ENCODE results near the gene IGSF21. TPM values are rescaled to one million over a fixed set of nuclear protein-coding genes. Genes with fewer than 3 reads are reported as not detected.

The IGSF21 gene
- total and polyA plus RNA-seq, 10 of the 15 experiments (the other 5 are each of a cell fraction or from before 2014, with no cell fraction given), result 0.03 to 0.49 TPM; not detected in 8

DNA sequence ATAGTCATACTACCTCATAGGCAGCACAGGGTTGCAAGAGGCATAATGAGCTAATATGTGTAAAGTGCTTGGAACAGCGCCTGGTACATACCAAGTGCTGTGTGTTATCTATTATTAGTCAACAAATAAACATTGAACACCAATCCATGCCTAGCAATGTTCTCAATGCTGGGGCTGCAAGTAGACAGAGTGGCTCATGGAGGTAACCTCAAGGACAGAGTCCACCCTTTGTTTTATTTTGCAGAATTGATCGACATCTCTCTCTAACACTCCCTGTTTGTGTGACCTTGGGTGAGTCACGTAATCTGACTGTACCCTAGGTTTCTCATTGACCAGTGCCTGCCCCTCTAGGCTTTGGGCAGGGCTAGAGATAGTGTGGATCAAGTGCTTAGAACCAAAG is 209.2 kb downstream of the IGSF21 start:
- no peaks in the 10 kb centered on the region for H4K20me1 ChIP-seq (ENCODE audit: control insufficient read depth, insufficient read depth)
- ATAC-seq (no peak), DNase-seq (ENCODE audit: low read depth, low spot score) (no peak), FAIRE-seq (no peak)
- H3K27me3 ChIP-seq (replicated peaks in 1 of 2; ENCODE audit: control insufficient read depth in 2 of 2, insufficient read depth in 2 of 2, low read length in 1 of 2), result no peaks in the 10 kb centered on the region; a peak in 1 of 4 replicates
- no peak overlapping the region for H3K4me3 ChIP-seq
- no peaks in the 10 kb centered on the region for H3K79me2 ChIP-seq (ENCODE audit: control insufficient read depth, insufficient read depth, low read length)
- intact Hi-C loops (cut with micrococcal nuclease; ENCODE audit: unreplicated experiment), result no loop called here
- in situ Hi-C loops (cut with MboI), result no loop called here
- H3K36me3 ChIP-seq (ENCODE audit: control insufficient read depth in 2 of 2, insufficient read depth in 2 of 2, low read length in 1 of 2), result no peaks in the 10 kb centered on the region
- no peak overlapping the region for H2AFZ ChIP-seq (ENCODE audit: control insufficient read depth, low read depth, low read length)
- no peak overlapping the region for H3K4me2 ChIP-seq (ENCODE audit: control insufficient read depth, insufficient read depth)
- TF ChIP-seq SMARCA5 (IDR thresholded peaks at IDR 0.05) (no peak), CHD4 (IDR thresholded peaks at IDR 0.05) (no peak), SP1 (IDR thresholded peaks at IDR 0.05; ENCODE audit: low read depth, low read length) (no peak), YY1 (IDR thresholded peaks at IDR 0.05; ENCODE audit: low read depth, low read length) (no peak), KAT2A (conservative IDR thresholded peaks at IDR 0.05; ENCODE audit: control insufficient read depth, low read depth, low read length) (no peak), POLR2AphosphoS5 (IDR thresholded peaks at IDR 0.05; ENCODE audit: low read length) (no peak), RBBP5 (conservative IDR thresholded peaks at IDR 0.05) (no peak), HDGF (IDR thresholded peaks at IDR 0.05) (no peak), TCF3 (IDR thresholded peaks at IDR 0.05; ENCODE audit: borderline replicate concordance, insufficient read depth, low read depth, low read length) (no peak), NR2C1 (IDR thresholded peaks at IDR 0.05) (no peak), NRF1 (conservative IDR thresholded peaks at IDR 0.05; ENCODE audit: low read depth, low read length) (no peak), NR2F1 (conservative IDR thresholded peaks at IDR 0.05) (no peak)
- TF ChIP-seq, protein P1, sequence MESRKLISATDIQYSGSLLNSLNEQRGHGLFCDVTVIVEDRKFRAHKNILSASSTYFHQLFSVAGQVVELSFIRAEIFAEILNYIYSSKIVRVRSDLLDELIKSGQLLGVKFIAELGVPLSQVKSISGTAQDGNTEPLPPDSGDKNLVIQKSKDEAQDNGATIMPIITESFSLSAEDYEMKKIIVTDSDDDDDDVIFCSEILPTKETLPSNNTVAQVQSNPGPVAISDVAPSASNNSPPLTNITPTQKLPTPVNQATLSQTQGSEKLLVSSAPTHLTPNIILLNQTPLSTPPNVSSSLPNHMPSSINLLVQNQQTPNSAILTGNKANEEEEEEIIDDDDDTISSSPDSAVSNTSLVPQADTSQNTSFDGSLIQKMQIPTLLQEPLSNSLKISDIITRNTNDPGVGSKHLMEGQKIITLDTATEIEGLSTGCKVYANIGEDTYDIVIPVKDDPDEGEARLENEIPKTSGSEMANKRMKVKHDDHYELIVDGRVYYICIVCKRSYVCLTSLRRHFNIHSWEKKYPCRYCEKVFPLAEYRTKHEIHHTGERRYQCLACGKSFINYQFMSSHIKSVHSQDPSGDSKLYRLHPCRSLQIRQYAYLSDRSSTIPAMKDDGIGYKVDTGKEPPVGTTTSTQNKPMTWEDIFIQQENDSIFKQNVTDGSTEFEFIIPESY (IDR thresholded peaks at IDR 0.05), result no peak
- TF ChIP-seq, protein P2, sequence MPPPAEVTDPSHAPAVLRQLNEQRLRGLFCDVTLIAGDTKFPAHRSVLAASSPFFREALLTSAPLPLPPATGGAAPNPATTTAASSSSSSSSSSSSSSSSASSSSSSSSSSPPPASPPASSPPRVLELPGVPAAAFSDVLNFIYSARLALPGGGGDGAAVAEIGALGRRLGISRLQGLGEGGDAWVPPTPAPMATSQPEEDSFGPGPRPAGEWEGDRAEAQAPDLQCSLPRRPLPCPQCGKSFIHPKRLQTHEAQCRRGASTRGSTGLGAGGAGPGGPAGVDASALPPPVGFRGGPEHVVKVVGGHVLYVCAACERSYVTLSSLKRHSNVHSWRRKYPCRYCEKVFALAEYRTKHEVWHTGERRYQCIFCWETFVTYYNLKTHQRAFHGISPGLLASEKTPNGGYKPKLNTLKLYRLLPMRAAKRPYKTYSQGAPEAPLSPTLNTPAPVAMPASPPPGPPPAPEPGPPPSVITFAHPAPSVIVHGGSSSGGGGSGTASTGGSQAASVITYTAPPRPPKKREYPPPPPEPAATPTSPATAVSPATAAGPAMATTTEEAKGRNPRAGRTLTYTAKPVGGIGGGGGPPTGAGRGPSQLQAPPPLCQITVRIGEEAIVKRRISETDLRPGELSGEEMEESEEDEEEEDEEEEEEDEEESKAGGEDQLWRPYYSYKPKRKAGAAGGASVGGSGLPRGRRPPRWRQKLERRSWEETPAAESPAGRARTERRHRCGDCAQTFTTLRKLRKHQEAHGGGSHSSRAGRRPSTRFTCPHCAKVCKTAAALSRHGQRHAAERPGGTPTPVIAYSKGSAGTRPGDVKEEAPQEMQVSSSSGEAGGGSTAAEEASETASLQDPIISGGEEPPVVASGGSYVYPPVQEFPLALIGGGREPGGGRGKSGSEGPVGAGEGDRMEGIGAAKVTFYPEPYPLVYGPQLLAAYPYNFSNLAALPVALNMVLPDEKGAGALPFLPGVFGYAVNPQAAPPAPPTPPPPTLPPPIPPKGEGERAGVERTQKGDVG (CRISPR knock-in tag; IDR thresholded peaks at IDR 0.05), result no peak
- RAD21 ChIA-PET (ENCODE audit: unreplicated experiment), result no interaction called here
- CTCF ChIA-PET, result interaction anchor here (1.7 kb wide), 1 partner anchor 18 kb away, joined by 4 read pairs; no protein-coding TSS in a partner anchor
- no peak overlapping the region for H3K9ac ChIP-seq (ENCODE audit: control insufficient read depth, insufficient read depth, low read length)
- POLR2A ChIA-PET, result no interaction called here
- no peaks in the 10 kb centered on the region for H3K9me3 ChIP-seq (replicated peaks; ENCODE audit: control insufficient read depth, insufficient read depth, low read length)
- no peaks in the 10 kb centered on the region for H3K4me1 ChIP-seq (ENCODE audit: control insufficient read depth, insufficient read depth, low read length)
- no TSS peak for BruUV-seq (replicated peaks)
- no peak overlapping the region for H3K27ac ChIP-seq (ENCODE audit: control insufficient read depth, insufficient read depth)
- 8% methylated on average over 3 of the region's 3 CpGs for WGBS (ENCODE audit: insufficient coverage, insufficient replicate concordance, low lambda C conversion rate, missing lambda C conversion rate)
- SMC1A ChIA-PET (ENCODE audit: uncharacterized antibody, unreplicated experiment), result no interaction called here

Measured in GM12878 (cell line).